ENCODE results near the gene DNAJB9. TPM values are rescaled to one million over a fixed set of nuclear protein-coding genes. Genes with fewer than 3 reads are reported as not detected.

DNAJB9 gene
- total RNA-seq, 6 donors from 2014 or later: 5.2 to 54.1 (median 29.0) TPM

DNA sequence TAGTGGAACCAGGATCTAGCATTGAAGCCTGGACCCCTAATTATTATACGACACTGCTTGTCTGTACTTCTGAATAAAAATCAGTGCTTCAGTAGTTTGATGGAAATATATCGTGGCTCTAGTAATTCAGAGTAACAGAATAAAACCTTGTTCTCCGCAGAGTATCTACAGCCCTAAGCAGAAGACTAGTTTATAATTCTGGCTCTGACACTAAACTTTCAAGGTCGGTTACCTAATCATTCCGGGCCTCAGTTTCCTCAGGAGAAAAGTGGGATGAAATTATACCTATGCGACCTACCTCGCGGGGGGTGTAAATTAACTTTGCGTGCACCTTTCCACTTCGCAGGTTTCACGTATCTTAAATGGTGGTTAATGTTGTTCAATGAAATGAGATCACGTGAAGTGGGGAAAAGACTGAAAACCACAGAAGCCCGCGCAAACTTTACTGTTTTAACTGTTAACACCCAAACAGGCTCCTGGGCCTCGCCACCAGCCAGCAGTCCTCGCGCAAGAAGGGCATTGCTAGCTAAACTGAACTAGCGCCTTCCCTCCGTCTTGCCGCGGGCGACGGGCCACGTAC is 783 bp upstream of the DNAJB9 start:
- 11 to 19% methylated on average over 19 to 24 of the region's 24 CpGs for whole genome bisulfite sequencing, 2 donors
- no peak for ATAC-seq (ENCODE audit: low FRiP score in 2 of 2)
- Histone ChIP-seq H3K27me3 (no peaks in the 10 kb centered on the region), H3K4me3 (peak overlapping the region; percentile 43 to 88 (median 77)), H3K9me3 (no peaks in the 10 kb centered on the region), H3K36me3 (peaks cover 0 to 35% (median 4%) of the 10 kb centered on the region in 4 donors), H3K27ac (peak overlapping the region; percentile 97 to 99 (median 99)), H3K4me1 (peaks cover 25 to 43% (median 32%) of the 10 kb centered on the region in 4 donors)
- DNase-seq: no peak
- TF ChIP-seq, protein P1, sequence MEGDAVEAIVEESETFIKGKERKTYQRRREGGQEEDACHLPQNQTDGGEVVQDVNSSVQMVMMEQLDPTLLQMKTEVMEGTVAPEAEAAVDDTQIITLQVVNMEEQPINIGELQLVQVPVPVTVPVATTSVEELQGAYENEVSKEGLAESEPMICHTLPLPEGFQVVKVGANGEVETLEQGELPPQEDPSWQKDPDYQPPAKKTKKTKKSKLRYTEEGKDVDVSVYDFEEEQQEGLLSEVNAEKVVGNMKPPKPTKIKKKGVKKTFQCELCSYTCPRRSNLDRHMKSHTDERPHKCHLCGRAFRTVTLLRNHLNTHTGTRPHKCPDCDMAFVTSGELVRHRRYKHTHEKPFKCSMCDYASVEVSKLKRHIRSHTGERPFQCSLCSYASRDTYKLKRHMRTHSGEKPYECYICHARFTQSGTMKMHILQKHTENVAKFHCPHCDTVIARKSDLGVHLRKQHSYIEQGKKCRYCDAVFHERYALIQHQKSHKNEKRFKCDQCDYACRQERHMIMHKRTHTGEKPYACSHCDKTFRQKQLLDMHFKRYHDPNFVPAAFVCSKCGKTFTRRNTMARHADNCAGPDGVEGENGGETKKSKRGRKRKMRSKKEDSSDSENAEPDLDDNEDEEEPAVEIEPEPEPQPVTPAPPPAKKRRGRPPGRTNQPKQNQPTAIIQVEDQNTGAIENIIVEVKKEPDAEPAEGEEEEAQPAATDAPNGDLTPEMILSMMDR (IDR thresholded peaks at IDR 0.05): no peak
- TF ChIP-seq POLR2A (IDR thresholded peaks at IDR 0.05) (no peak), POLR2AphosphoS5 (IDR thresholded peaks at IDR 0.05) (no peak), EP300 (IDR thresholded peaks at IDR 0.05) (no peak)

DNA sequence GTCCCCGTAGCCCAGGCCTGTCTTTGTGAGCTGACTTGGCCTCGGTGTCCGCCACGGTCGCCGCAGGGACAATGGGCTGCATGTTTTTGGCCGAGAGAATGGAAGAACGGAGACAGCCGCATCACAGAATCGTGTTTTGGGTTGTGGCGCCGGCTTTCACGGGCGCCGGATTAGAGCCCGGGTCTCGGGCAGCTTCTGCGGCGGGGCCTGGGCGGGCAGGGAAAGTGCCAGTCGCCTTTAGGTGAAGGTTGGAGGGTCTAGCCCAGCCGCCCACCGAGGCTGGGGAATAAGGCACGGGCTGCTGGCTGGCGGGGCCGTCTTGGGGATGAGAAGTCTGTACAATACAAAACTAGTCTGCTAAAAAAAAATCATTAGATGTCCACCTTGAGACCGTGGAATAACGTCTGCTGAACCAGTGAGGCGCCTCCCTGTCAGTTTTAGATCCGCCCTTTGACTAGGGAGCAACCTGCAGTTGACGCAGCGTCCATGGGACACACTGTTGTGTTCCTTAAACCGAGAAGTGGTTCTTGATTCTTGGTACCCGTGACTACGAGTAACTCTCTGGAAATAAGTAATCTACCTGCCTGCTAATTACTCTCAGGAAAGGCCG is 577 bp downstream of the DNAJB9 start:
- ATAC-seq (ENCODE audit: low FRiP score in 2 of 2) (peak; percentile 69 to 82), DNase-seq (peak; percentile 73 to 88)
- Histone ChIP-seq H3K36me3 (peaks cover 0 to 35% (median 2%) of the 10 kb centered on the region in 4 donors), H3K27me3 (no peaks in the 10 kb centered on the region), H3K4me3 (peak overlapping the region; percentile 67 to 88 (median 77)), H3K27ac (peak overlapping the region; percentile 97 to 99 (median 99)), H3K9me3 (no peaks in the 10 kb centered on the region), H3K4me1 (peaks cover 25 to 43% (median 33%) of the 10 kb centered on the region in 4 donors)
- 0% methylated on average over 9 to 36 of the region's 36 CpGs for WGBS, 2 donors
- TF ChIP-seq EP300 (IDR thresholded peaks at IDR 0.05) (peak in 1 of 4 donors; percentile 17), POLR2AphosphoS5 (IDR thresholded peaks at IDR 0.05) (peak in 1 of 2 donors; percentile 65), POLR2A (IDR thresholded peaks at IDR 0.05) (peak in 1 of 4 donors; percentile 25)
- TF ChIP-seq, protein P1 (IDR thresholded peaks at IDR 0.05): no peak

DNA sequence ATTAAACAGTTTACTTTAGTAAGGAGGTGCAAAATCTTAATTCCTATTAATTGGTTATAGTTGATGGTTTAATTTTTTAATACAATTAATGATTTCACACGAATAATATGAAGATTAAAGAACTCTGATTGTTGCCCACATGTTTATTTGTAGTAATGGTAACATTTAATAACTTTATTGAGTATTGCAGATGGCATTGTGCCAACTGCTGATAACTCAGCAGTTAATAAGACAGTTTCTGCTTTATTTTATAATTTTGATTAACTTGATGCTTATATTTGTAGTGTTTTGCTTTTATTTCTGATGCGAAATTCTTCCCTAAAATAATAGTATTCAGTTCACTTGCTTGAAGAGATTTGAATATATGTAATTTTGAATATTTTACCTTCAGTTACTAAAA is 2.8 kb downstream of the DNAJB9 start:
- Histone ChIP-seq H3K4me3 (no peak overlapping the region), H3K36me3 (peaks cover 0 to 31% (median 5%) of the 10 kb centered on the region in 4 donors), H3K4me1 (peaks cover 25 to 34% (median 27%) of the 10 kb centered on the region in 4 donors), H3K27ac (no peak overlapping the region), H3K27me3 (no peaks in the 10 kb centered on the region), H3K9me3 (no peaks in the 10 kb centered on the region)
- DNase-seq (no peak), ATAC-seq (ENCODE audit: low FRiP score in 2 of 2) (no peak)
- TF ChIP-seq, protein P1 (IDR thresholded peaks at IDR 0.05): no peak
- TF ChIP-seq POLR2A (IDR thresholded peaks at IDR 0.05): no peak
- no peak for TF ChIP-seq EP300 (IDR thresholded peaks at IDR 0.05)
- no peak for TF ChIP-seq POLR2AphosphoS5 (IDR thresholded peaks at IDR 0.05)
- 88 to 92% methylated on average over 2 of the region's 2 CpGs for WGBS, 2 donors

DNA sequence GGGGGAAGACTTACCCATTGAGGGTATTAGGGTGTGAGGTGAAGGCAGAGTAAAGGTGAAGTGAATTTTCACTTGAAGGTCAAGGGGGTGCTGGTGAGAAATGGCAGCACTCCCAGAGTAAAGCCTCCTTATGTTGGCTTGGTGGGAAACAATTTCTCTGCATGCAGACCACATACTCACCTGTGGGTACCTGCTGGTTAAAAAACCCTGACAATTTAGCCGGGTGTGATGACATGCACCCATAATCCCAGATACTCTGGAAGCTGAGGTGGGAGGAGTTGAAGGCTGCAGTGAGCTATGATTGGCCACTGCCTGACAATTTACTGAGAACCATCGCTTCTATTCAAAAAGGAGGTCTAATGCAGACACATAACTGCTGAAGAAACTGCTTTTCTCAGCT is 5.5 kb downstream of the DNAJB9 start:
- Histone ChIP-seq H3K4me3 (no peak overlapping the region), H3K27ac (no peak overlapping the region), H3K9me3 (peaks cover 0 to 5% (median 2%) of the 10 kb centered on the region in 4 donors), H3K36me3 (peaks cover 4 to 45% (median 10%) of the 10 kb centered on the region in 4 donors), H3K27me3 (no peaks in the 10 kb centered on the region), H3K4me1 (peaks cover 13 to 23% (median 16%) of the 10 kb centered on the region in 4 donors)
- 67 to 94% methylated on average over 2 of the region's 2 CpGs for WGBS, 2 donors
- DNase-seq (no peak), ATAC-seq (ENCODE audit: low FRiP score in 2 of 2) (no peak)
- TF ChIP-seq, protein P1 (IDR thresholded peaks at IDR 0.05): no peak
- TF ChIP-seq POLR2AphosphoS5 (IDR thresholded peaks at IDR 0.05) (no peak), EP300 (IDR thresholded peaks at IDR 0.05) (no peak), POLR2A (IDR thresholded peaks at IDR 0.05) (no peak)

All from upper lobe of left lung (tissue), 6 donors.